WTC11 (cell line): ENCODE measurements around the gene COL21A1. TPM values are rescaled to one million over a fixed set of nuclear protein-coding genes. Genes with fewer than 3 reads are reported as not detected.

ENCODE experiments used
- ATAC-seq: fragments of 200-7000 bp; cut with Tn5 transposase; 2 replicates; pipeline ENCODE4 v1.10.0; 2021; ENCODE audit warnings: mild to moderate bottlenecking, moderate library complexity
- CTCF ChIA-PET: fragments of 300-600 bp; sonication (Branson Sonifier 250); formaldehyde crosslinking; loops from one replicate; lab custom pipeline; 2021; ENCODE audit warnings: antibody characterized with exemption; lab: Charles Lee
- POLR2A ChIA-PET: fragments of 350-600 bp; sonication (Branson Sonifier 250); formaldehyde crosslinking; loops from one replicate; lab custom pipeline; 2021; ENCODE audit warnings: antibody characterized with exemption; lab: Charles Lee
- DNase-seq: peaks from one replicate; pipeline ENCODE4 v3.0.0; 2021; ENCODE audit warnings: low spot score
- H3K27ac Mint-ChIP-seq: 2 replicates; pipeline ENCODE4 v1.8.0; 2021; ENCODE audit warnings: mixed read lengths
- H3K27me3 Mint-ChIP-seq: 2 replicates; pipeline ENCODE4 v1.8.0; 2021; ENCODE audit warnings: low read depth, mild to moderate bottlenecking, moderate library complexity, mixed read lengths
- H3K36me3 Mint-ChIP-seq: 2 replicates; pipeline ENCODE4 v1.8.0; 2021; ENCODE audit warnings: mixed read lengths
- H3K4me1 Mint-ChIP-seq: 2 replicates; pipeline ENCODE4 v1.8.0; 2022; ENCODE audit warnings: mixed read lengths
- H3K4me3 Mint-ChIP-seq: 2 replicates; pipeline ENCODE4 v1.8.0; 2021; ENCODE audit warnings: mild to moderate bottlenecking, moderate library complexity, mixed read lengths
- H3K9me3 Mint-ChIP-seq: 2 replicates; pipeline ENCODE4 v1.8.0; 2021; ENCODE audit warnings: mixed read lengths
- CBFB ChIP-seq: sonication (generic); formaldehyde crosslinking; IDR thresholded peaks from 2 replicates; pipeline ENCODE4 v1.8.1; 2022; ENCODE audit warnings: mild to moderate bottlenecking, low read depth, missing genetic modification reagents
- FOXP1 ChIP-seq: sonication (generic); formaldehyde crosslinking; IDR thresholded peaks from 2 replicates; pipeline ENCODE4 v1.8.0; 2022; ENCODE audit warnings: missing genetic modification reagents, mild to moderate bottlenecking, moderate library complexity, borderline replicate concordance
- HMGA2 ChIP-seq: fragments of 250-450 bp; sonication (Bioruptor Pico); IDR thresholded peaks from 2 replicates; pipeline ENCODE4 v1.4.0; 2021; ENCODE audit warnings: mild to moderate bottlenecking, moderate library complexity
- JAZF1 ChIP-seq: fragments of 250-450 bp; sonication (Bioruptor Pico); IDR thresholded peaks from 2 replicates; pipeline ENCODE4 v1.9.0; 2021; ENCODE audit warnings: moderate library complexity, mild to moderate bottlenecking, inconsistent platforms
- NFATC4 ChIP-seq: fragments of 250-450 bp; sonication (Bioruptor Pico); IDR thresholded peaks from 2 replicates; pipeline ENCODE4 v1.9.0; 2021; ENCODE audit warnings: mild to moderate bottlenecking
- NFE2L1 ChIP-seq: sonication (generic); formaldehyde crosslinking; IDR thresholded peaks from 2 replicates; pipeline ENCODE4 v1.8.1; 2023; ENCODE audit warnings: missing genetic modification reagents
- RORB ChIP-seq: fragments of 250-450 bp; sonication (Bioruptor Pico); IDR thresholded peaks from 2 replicates; pipeline ENCODE4 v1.9.0; 2021; ENCODE audit warnings: mild to moderate bottlenecking
- TCF7 ChIP-seq: sonication (generic); formaldehyde crosslinking; IDR thresholded peaks from 2 replicates; pipeline ENCODE4 v1.8.0; 2022; ENCODE audit warnings: mild to moderate bottlenecking, low read depth, missing genetic modification reagents, moderate library complexity
- total RNA-seq: library from RNA; stranded (reverse); gene quantifications from 3 replicates; pipeline ENCODE4 v1.2.3, GENCODE V29; 2021
- TF ChIP-seq, protein P1 (sequence below): sonication (generic); formaldehyde crosslinking; conservative IDR thresholded peaks from 2 replicates; pipeline ENCODE4 v1.8.1; 2023; ENCODE audit warnings: mild to moderate bottlenecking, low read depth, missing genetic modification reagents, moderate library complexity
- TF ChIP-seq, protein P2 (sequence below): fragments of 250-450 bp; sonication (Bioruptor Pico); IDR thresholded peaks from 2 replicates; pipeline ENCODE4 v1.9.0; 2021; ENCODE audit warnings: moderate library complexity, mild to moderate bottlenecking, inconsistent platforms, borderline replicate concordance
- TF ChIP-seq, protein P3 (sequence below): fragments of 250-450 bp; sonication (Bioruptor Pico); IDR thresholded peaks from 2 replicates; pipeline ENCODE4 v1.8.0; 2021; ENCODE audit warnings: mild to moderate bottlenecking
- TF ChIP-seq, protein P4 (sequence below): sonication (generic); formaldehyde crosslinking; IDR thresholded peaks from 2 replicates; pipeline ENCODE4 v1.8.1; 2023; ENCODE audit warnings: mild to moderate bottlenecking, missing genetic modification reagents, moderate library complexity
- TF ChIP-seq, protein P5 (sequence below): fragments of 250-450 bp; sonication (Bioruptor Pico); IDR thresholded peaks from 2 replicates; pipeline ENCODE4 v1.9.0; 2021; ENCODE audit warnings: mild to moderate bottlenecking, borderline replicate concordance
- TF ChIP-seq, protein P6 (sequence below): fragments of 250-450 bp; sonication (Bioruptor Pico); IDR thresholded peaks from 2 replicates; pipeline ENCODE4 v1.9.0; 2021; ENCODE audit warnings: mild to moderate bottlenecking
- TF ChIP-seq, protein P7 (sequence below): sonication (generic); formaldehyde crosslinking; IDR thresholded peaks from 2 replicates; pipeline ENCODE4 v1.8.1; 2022; ENCODE audit warnings: missing genetic modification reagents, borderline replicate concordance
- TF ChIP-seq, protein P8 (sequence below): sonication (generic); formaldehyde crosslinking; IDR thresholded peaks from 2 replicates; pipeline ENCODE4 v1.8.1; 2023; ENCODE audit warnings: mild to moderate bottlenecking, moderate library complexity, missing genetic modification reagents
- TF ChIP-seq, protein P9 (sequence below): sonication (generic); formaldehyde crosslinking; IDR thresholded peaks from 2 replicates; pipeline ENCODE4 v1.8.0; 2022; ENCODE audit warnings: mild to moderate bottlenecking, missing genetic modification reagents

COL21A1 gene
- total RNA-seq, 1 experiment from 2014 or later: 4.4 TPM

DNA sequence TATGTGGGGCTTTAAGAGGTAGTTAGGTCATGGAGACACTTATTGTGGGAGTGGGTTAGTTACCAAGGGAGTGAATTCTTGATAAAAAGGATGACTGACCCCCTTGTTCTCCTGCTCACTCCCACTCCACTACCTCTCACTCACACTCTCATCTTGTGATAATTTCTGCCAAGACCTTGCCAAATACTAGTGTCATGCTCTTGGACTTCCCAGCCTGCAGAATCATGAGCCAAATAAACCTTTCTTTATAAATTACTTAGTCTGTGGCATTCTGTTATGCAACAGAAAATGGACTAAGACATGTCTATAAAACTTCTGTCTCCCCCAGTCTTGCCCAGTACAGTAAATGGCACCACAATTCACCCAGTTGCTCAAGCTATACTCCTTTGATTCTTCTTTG is 93.3 kb downstream of the COL21A1 start:
- H3K4me1 Mint-ChIP-seq: peaks cover 8% of the 10 kb centered on the region
- no peaks in the 10 kb centered on the region for H3K27me3 Mint-ChIP-seq
- no peak overlapping the region for H3K4me3 Mint-ChIP-seq
- DNase-seq (no peak), ATAC-seq (no peak)
- CTCF ChIA-PET: no interaction called here
- no peak overlapping the region for H3K27ac Mint-ChIP-seq
- peaks cover 38% of the 10 kb centered on the region for H3K9me3 Mint-ChIP-seq
- TF ChIP-seq, protein P1, sequence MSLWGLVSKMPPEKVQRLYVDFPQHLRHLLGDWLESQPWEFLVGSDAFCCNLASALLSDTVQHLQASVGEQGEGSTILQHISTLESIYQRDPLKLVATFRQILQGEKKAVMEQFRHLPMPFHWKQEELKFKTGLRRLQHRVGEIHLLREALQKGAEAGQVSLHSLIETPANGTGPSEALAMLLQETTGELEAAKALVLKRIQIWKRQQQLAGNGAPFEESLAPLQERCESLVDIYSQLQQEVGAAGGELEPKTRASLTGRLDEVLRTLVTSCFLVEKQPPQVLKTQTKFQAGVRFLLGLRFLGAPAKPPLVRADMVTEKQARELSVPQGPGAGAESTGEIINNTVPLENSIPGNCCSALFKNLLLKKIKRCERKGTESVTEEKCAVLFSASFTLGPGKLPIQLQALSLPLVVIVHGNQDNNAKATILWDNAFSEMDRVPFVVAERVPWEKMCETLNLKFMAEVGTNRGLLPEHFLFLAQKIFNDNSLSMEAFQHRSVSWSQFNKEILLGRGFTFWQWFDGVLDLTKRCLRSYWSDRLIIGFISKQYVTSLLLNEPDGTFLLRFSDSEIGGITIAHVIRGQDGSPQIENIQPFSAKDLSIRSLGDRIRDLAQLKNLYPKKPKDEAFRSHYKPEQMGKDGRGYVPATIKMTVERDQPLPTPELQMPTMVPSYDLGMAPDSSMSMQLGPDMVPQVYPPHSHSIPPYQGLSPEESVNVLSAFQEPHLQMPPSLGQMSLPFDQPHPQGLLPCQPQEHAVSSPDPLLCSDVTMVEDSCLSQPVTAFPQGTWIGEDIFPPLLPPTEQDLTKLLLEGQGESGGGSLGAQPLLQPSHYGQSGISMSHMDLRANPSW (CRISPR knock-in tag): no peak
- TF ChIP-seq, protein P2, sequence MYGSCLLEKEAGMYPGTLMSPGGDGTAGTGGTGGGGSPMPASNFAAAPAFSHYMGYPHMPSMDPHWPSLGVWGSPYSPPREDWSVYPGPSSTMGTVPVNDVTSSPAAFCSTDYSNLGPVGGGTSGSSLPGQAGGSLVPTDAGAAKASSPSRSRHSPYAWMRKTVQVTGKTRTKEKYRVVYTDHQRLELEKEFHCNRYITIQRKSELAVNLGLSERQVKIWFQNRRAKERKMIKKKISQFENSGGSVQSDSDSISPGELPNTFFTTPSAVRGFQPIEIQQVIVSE (CRISPR knock-in tag): no peak
- TF ChIP-seq, protein P3, sequence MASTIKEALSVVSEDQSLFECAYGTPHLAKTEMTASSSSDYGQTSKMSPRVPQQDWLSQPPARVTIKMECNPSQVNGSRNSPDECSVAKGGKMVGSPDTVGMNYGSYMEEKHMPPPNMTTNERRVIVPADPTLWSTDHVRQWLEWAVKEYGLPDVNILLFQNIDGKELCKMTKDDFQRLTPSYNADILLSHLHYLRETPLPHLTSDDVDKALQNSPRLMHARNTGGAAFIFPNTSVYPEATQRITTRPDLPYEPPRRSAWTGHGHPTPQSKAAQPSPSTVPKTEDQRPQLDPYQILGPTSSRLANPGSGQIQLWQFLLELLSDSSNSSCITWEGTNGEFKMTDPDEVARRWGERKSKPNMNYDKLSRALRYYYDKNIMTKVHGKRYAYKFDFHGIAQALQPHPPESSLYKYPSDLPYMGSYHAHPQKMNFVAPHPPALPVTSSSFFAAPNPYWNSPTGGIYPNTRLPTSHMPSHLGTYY: no peak
- TF ChIP-seq, protein P4, sequence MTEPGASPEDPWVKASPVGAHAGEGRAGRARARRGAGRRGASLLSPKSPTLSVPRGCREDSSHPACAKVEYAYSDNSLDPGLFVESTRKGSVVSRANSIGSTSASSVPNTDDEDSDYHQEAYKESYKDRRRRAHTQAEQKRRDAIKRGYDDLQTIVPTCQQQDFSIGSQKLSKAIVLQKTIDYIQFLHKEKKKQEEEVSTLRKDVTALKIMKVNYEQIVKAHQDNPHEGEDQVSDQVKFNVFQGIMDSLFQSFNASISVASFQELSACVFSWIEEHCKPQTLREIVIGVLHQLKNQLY (CRISPR knock-in tag): no peak
- TF ChIP-seq HMGA2 (CRISPR knock-in tag) (no peak), RORB (CRISPR knock-in tag) (no peak), JAZF1 (CRISPR knock-in tag) (no peak), FOXP1 (CRISPR knock-in tag) (no peak), CBFB (no peak), NFATC4 (CRISPR knock-in tag) (no peak), NFE2L1 (CRISPR knock-in tag) (no peak), TCF7 (CRISPR knock-in tag) (no peak)
- TF ChIP-seq, protein P5, sequence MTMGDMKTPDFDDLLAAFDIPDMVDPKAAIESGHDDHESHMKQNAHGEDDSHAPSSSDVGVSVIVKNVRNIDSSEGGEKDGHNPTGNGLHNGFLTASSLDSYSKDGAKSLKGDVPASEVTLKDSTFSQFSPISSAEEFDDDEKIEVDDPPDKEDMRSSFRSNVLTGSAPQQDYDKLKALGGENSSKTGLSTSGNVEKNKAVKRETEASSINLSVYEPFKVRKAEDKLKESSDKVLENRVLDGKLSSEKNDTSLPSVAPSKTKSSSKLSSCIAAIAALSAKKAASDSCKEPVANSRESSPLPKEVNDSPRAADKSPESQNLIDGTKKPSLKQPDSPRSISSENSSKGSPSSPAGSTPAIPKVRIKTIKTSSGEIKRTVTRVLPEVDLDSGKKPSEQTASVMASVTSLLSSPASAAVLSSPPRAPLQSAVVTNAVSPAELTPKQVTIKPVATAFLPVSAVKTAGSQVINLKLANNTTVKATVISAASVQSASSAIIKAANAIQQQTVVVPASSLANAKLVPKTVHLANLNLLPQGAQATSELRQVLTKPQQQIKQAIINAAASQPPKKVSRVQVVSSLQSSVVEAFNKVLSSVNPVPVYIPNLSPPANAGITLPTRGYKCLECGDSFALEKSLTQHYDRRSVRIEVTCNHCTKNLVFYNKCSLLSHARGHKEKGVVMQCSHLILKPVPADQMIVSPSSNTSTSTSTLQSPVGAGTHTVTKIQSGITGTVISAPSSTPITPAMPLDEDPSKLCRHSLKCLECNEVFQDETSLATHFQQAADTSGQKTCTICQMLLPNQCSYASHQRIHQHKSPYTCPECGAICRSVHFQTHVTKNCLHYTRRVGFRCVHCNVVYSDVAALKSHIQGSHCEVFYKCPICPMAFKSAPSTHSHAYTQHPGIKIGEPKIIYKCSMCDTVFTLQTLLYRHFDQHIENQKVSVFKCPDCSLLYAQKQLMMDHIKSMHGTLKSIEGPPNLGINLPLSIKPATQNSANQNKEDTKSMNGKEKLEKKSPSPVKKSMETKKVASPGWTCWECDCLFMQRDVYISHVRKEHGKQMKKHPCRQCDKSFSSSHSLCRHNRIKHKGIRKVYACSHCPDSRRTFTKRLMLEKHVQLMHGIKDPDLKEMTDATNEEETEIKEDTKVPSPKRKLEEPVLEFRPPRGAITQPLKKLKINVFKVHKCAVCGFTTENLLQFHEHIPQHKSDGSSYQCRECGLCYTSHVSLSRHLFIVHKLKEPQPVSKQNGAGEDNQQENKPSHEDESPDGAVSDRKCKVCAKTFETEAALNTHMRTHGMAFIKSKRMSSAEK (CRISPR knock-in tag): no peak
- TF ChIP-seq, protein P6, sequence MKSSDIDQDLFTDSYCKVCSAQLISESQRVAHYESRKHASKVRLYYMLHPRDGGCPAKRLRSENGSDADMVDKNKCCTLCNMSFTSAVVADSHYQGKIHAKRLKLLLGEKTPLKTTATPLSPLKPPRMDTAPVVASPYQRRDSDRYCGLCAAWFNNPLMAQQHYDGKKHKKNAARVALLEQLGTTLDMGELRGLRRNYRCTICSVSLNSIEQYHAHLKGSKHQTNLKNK (CRISPR knock-in tag): no peak
- TF ChIP-seq, protein P7, sequence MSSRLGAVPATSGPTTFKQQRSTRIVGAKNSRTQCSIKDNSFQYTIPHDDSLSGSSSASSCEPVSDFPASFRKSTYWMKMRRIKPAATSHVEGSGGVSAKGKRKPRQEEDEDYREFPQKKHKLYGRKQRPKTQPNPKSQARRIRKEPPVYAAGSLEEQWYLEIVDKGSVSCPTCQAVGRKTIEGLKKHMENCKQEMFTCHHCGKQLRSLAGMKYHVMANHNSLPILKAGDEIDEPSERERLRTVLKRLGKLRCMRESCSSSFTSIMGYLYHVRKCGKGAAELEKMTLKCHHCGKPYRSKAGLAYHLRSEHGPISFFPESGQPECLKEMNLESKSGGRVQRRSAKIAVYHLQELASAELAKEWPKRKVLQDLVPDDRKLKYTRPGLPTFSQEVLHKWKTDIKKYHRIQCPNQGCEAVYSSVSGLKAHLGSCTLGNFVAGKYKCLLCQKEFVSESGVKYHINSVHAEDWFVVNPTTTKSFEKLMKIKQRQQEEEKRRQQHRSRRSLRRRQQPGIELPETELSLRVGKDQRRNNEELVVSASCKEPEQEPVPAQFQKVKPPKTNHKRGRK (CRISPR knock-in tag): no peak
- TF ChIP-seq, protein P8, sequence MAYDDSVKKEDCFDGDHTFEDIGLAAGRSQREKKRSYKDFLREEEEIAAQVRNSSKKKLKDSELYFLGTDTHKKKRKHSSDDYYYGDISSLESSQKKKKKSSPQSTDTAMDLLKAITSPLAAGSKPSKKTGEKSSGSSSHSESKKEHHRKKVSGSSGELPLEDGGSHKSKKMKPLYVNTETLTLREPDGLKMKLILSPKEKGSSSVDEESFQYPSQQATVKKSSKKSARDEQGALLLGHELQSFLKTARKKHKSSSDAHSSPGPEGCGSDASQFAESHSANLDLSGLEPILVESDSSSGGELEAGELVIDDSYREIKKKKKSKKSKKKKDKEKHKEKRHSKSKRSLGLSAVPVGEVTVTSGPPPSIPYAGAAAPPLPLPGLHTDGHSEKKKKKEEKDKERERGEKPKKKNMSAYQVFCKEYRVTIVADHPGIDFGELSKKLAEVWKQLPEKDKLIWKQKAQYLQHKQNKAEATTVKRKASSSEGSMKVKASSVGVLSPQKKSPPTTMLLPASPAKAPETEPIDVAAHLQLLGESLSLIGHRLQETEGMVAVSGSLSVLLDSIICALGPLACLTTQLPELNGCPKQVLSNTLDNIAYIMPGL (CRISPR knock-in tag): no peak
- TF ChIP-seq, protein P9, sequence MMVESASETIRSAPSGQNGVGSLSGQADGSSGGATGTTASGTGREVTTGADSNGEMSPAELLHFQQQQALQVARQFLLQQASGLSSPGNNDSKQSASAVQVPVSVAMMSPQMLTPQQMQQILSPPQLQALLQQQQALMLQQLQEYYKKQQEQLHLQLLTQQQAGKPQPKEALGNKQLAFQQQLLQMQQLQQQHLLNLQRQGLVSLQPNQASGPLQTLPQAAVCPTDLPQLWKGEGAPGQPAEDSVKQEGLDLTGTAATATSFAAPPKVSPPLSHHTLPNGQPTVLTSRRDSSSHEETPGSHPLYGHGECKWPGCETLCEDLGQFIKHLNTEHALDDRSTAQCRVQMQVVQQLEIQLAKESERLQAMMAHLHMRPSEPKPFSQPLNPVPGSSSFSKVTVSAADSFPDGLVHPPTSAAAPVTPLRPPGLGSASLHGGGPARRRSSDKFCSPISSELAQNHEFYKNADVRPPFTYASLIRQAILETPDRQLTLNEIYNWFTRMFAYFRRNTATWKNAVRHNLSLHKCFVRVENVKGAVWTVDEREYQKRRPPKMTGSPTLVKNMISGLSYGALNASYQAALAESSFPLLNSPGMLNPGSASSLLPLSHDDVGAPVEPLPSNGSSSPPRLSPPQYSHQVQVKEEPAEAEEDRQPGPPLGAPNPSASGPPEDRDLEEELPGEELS (CRISPR knock-in tag): no peak
- peaks cover 31% of the 10 kb centered on the region for H3K36me3 Mint-ChIP-seq
- POLR2A ChIA-PET: no interaction called here
